HG03039 (cell line): ENCODE data around the gene FAM20C.

ENCODE experiments used
- ATAC-seq: cut with Tn5 transposase; IDR thresholded peaks from one replicate; pipeline ENCODE4 v1.9.1; 2021; ENCODE audit warnings: mild to moderate bottlenecking, moderate library complexity; ENCODE audit not compliant: unreplicated experiment

Gene FAM20C

GRCh38 chr7:300546-301290 is 108.3 kb downstream of the FAM20C start:
- ATAC-seq = no peak

GRCh38 chr7:301291-302053 is 109.1 kb downstream of the FAM20C start:
- ATAC-seq = no peak

GRCh38 chr7:302054-302992 is 110.0 kb downstream of the FAM20C start:
- no peak for ATAC-seq

- ATAC-seq = no peak
Observed at GRCh38 chr7:303425-303824, 111.1 kb downstream of the FAM20C start.

GRCh38 chr7:303884-304573 is 111.7 kb downstream of the FAM20C start:
- no peak for ATAC-seq

- ATAC-seq = no peak
Observed at GRCh38 chr7:304574-305409, 112.4 kb downstream of the FAM20C start.

DNA sequence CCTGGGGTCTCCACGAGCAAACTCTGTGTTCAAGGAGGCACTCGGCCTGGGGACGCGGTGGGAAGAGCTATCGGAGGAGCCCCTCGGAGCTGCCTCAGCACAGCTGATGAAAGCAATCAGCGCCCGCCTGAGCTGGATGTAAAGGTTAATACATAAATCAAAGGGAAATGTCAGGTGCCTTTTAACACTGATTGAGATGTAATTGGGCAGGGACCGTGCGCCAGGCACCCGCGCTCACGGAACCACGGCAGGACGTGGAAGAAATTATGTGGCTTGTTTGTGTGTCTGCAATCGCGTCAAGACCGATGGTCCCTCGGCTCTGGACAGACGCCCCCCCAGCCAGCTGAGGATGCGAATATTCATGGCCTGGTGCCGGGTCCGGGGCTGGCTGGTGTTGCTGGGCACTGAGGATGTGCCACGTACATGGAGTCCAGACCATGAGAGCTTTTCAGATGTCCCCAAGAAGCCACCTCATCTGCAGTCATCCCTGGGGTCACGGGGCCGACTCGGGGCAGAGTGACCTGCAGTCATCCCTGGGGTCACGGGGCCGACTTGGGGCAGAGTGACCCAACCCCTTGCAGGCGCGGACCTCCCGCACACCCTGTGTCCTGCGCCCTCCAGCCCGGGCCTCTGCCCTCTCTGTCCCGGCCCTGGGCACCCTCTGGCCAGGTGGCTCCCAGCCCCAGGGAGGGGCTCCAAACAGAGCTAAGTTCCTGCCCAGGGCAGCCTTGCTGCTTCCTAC is 113.2 kb downstream of the FAM20C start:
- no peak for ATAC-seq

GRCh38 chr7:307970-308369 is 115.6 kb downstream of the FAM20C start:
- ATAC-seq = no peak

GRCh38 chr7:309586-310228 is 117.3 kb downstream of the FAM20C start:
- no peak for ATAC-seq
